Measurements from ENCODE around the gene RNF157. TPM values are rescaled to one million over a fixed set of nuclear protein-coding genes. Genes with fewer than 3 reads are reported as not detected.

The RNF157 gene
- total RNA-seq, 1 experiment from 2014 or later, result 11.2 TPM

- ChIA-PET POLR2A (no interaction called here), CTCF (interaction anchor here (1.1 to 3.6 kb wide), 3 partner anchors 61 to 95 kb away, joined by 3 to 41 read pairs (median 3); no protein-coding TSS in a partner anchor)
- ATAC-seq, result no peak
- Mint-ChIP-seq H3K9me3 (no peaks in the 10 kb centered on the region), H3K27me3 (ENCODE audit: low read depth) (peaks cover 4% of the 10 kb centered on the region; the same call in 1 of the 2 replicates), H3K27ac (no peak overlapping the region), H3K4me3 (no peak overlapping the region), H3K36me3 (no peaks in the 10 kb centered on the region), H3K4me1 (peaks cover 9% of the 10 kb centered on the region)
- no peak for DNase-seq (ENCODE audit: low spot score)
- TF ChIP-seq, protein P1, sequence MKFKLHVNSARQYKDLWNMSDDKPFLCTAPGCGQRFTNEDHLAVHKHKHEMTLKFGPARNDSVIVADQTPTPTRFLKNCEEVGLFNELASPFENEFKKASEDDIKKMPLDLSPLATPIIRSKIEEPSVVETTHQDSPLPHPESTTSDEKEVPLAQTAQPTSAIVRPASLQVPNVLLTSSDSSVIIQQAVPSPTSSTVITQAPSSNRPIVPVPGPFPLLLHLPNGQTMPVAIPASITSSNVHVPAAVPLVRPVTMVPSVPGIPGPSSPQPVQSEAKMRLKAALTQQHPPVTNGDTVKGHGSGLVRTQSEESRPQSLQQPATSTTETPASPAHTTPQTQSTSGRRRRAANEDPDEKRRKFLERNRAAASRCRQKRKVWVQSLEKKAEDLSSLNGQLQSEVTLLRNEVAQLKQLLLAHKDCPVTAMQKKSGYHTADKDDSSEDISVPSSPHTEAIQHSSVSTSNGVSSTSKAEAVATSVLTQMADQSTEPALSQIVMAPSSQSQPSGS (CRISPR knock-in tag; IDR thresholded peaks at IDR 0.05; ENCODE audit: borderline replicate concordance, low read depth), result no peak
- no peak for TF ChIP-seq NFYB (CRISPR knock-in tag; conservative IDR thresholded peaks at IDR 0.05; ENCODE audit: low read depth)
- no peak for TF ChIP-seq EMX1 (CRISPR knock-in tag; IDR thresholded peaks at IDR 0.05)
- TF ChIP-seq TP53 (CRISPR knock-in tag; IDR thresholded peaks at IDR 0.05), result no peak
- TF ChIP-seq ESRRA (CRISPR knock-in tag; IDR thresholded peaks at IDR 0.05; ENCODE audit: borderline replicate concordance), result no peak
- no peak for TF ChIP-seq JAZF1 (CRISPR knock-in tag; IDR thresholded peaks at IDR 0.05)
- TF ChIP-seq, protein P2, sequence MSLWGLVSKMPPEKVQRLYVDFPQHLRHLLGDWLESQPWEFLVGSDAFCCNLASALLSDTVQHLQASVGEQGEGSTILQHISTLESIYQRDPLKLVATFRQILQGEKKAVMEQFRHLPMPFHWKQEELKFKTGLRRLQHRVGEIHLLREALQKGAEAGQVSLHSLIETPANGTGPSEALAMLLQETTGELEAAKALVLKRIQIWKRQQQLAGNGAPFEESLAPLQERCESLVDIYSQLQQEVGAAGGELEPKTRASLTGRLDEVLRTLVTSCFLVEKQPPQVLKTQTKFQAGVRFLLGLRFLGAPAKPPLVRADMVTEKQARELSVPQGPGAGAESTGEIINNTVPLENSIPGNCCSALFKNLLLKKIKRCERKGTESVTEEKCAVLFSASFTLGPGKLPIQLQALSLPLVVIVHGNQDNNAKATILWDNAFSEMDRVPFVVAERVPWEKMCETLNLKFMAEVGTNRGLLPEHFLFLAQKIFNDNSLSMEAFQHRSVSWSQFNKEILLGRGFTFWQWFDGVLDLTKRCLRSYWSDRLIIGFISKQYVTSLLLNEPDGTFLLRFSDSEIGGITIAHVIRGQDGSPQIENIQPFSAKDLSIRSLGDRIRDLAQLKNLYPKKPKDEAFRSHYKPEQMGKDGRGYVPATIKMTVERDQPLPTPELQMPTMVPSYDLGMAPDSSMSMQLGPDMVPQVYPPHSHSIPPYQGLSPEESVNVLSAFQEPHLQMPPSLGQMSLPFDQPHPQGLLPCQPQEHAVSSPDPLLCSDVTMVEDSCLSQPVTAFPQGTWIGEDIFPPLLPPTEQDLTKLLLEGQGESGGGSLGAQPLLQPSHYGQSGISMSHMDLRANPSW (CRISPR knock-in tag; conservative IDR thresholded peaks at IDR 0.05; ENCODE audit: low read depth), result no peak
- no peak for TF ChIP-seq SMAD4 (CRISPR knock-in tag; IDR thresholded peaks at IDR 0.05)
- no peak for TF ChIP-seq E2F1 (CRISPR knock-in tag; IDR thresholded peaks at IDR 0.05)
- TF ChIP-seq ZNF512 (CRISPR knock-in tag; IDR thresholded peaks at IDR 0.05; ENCODE audit: borderline replicate concordance), result no peak
- TF ChIP-seq HMGA2 (CRISPR knock-in tag; IDR thresholded peaks at IDR 0.05), result no peak
- TF ChIP-seq, protein P3, sequence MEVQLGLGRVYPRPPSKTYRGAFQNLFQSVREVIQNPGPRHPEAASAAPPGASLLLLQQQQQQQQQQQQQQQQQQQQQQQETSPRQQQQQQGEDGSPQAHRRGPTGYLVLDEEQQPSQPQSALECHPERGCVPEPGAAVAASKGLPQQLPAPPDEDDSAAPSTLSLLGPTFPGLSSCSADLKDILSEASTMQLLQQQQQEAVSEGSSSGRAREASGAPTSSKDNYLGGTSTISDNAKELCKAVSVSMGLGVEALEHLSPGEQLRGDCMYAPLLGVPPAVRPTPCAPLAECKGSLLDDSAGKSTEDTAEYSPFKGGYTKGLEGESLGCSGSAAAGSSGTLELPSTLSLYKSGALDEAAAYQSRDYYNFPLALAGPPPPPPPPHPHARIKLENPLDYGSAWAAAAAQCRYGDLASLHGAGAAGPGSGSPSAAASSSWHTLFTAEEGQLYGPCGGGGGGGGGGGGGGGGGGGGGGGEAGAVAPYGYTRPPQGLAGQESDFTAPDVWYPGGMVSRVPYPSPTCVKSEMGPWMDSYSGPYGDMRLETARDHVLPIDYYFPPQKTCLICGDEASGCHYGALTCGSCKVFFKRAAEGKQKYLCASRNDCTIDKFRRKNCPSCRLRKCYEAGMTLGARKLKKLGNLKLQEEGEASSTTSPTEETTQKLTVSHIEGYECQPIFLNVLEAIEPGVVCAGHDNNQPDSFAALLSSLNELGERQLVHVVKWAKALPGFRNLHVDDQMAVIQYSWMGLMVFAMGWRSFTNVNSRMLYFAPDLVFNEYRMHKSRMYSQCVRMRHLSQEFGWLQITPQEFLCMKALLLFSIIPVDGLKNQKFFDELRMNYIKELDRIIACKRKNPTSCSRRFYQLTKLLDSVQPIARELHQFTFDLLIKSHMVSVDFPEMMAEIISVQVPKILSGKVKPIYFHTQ (CRISPR knock-in tag; IDR thresholded peaks at IDR 0.05), result no peak
- TF ChIP-seq FOXP1 (CRISPR knock-in tag; IDR thresholded peaks at IDR 0.05; ENCODE audit: borderline replicate concordance), result no peak
- no peak for TF ChIP-seq CREB1 (CRISPR knock-in tag; IDR thresholded peaks at IDR 0.05)
- no peak for TF ChIP-seq ZNF219 (CRISPR knock-in tag; IDR thresholded peaks at IDR 0.05; ENCODE audit: borderline replicate concordance)
- TF ChIP-seq, protein P4, sequence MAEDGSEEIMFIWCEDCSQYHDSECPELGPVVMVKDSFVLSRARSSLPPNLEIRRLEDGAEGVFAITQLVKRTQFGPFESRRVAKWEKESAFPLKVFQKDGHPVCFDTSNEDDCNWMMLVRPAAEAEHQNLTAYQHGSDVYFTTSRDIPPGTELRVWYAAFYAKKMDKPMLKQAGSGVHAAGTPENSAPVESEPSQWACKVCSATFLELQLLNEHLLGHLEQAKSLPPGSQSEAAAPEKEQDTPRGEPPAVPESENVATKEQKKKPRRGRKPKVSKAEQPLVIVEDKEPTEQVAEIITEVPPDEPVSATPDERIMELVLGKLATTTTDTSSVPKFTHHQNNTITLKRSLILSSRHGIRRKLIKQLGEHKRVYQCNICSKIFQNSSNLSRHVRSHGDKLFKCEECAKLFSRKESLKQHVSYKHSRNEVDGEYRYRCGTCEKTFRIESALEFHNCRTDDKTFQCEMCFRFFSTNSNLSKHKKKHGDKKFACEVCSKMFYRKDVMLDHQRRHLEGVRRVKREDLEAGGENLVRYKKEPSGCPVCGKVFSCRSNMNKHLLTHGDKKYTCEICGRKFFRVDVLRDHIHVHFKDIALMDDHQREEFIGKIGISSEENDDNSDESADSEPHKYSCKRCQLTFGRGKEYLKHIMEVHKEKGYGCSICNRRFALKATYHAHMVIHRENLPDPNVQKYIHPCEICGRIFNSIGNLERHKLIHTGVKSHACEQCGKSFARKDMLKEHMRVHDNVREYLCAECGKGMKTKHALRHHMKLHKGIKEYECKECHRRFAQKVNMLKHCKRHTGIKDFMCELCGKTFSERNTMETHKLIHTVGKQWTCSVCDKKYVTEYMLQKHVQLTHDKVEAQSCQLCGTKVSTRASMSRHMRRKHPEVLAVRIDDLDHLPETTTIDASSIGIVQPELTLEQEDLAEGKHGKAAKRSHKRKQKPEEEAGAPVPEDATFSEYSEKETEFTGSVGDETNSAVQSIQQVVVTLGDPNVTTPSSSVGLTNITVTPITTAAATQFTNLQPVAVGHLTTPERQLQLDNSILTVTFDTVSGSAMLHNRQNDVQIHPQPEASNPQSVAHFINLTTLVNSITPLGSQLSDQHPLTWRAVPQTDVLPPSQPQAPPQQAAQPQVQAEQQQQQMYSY (CRISPR knock-in tag; IDR thresholded peaks at IDR 0.05), result no peak
These were observed 56.0 kb downstream of the RNF157 start for GRCh38 chr17:76184290-76184689.
